ENCODE data around the gene KIF3A.

The KIF3A gene

GRCh38 chr5:132680780-132681475, 56.4 kb downstream of the KIF3A start:
- no peak for TF ChIP-seq OSR1 (CRISPR knock-in tag; IDR thresholded peaks at IDR 0.05)
- TF ChIP-seq PPARA (CRISPR knock-in tag; IDR thresholded peaks at IDR 0.05; ENCODE audit: borderline replicate concordance) = no peak
- no peak for TF ChIP-seq SNAI2 (CRISPR knock-in tag; IDR thresholded peaks at IDR 0.05)
- TF ChIP-seq GLIS3 (CRISPR knock-in tag; IDR thresholded peaks at IDR 0.05) = no peak
- TF ChIP-seq TCF4 (CRISPR knock-in tag; IDR thresholded peaks at IDR 0.05; ENCODE audit: borderline replicate concordance) = no peak
- no peak for TF ChIP-seq POU6F1 (CRISPR knock-in tag; IDR thresholded peaks at IDR 0.05; ENCODE audit: borderline replicate concordance, low read depth)
- TF ChIP-seq TSHZ2 (CRISPR knock-in tag; IDR thresholded peaks at IDR 0.05) = no peak
- TF ChIP-seq PATZ1 (CRISPR knock-in tag; IDR thresholded peaks at IDR 0.05; ENCODE audit: borderline replicate concordance) = no peak
- no peak for TF ChIP-seq RARB (CRISPR knock-in tag; IDR thresholded peaks at IDR 0.05)
- TF ChIP-seq ISL1 (CRISPR knock-in tag; IDR thresholded peaks at IDR 0.05) = no peak
- TF ChIP-seq ZFP30 (CRISPR knock-in tag; IDR thresholded peaks at IDR 0.05) = no peak
- TF ChIP-seq ZNF565 (CRISPR knock-in tag; conservative IDR thresholded peaks at IDR 0.05; ENCODE audit: low read depth) = no peak
- TF ChIP-seq ESRRG (CRISPR knock-in tag; IDR thresholded peaks at IDR 0.05) = no peak
- no peak for TF ChIP-seq TOX (CRISPR knock-in tag; IDR thresholded peaks at IDR 0.05; ENCODE audit: borderline replicate concordance)
- no peak for TF ChIP-seq CSRNP3 (CRISPR knock-in tag; IDR thresholded peaks at IDR 0.05)
- TF ChIP-seq ZFP3 (CRISPR knock-in tag; IDR thresholded peaks at IDR 0.05) = no peak
- TF ChIP-seq CREB5 (CRISPR knock-in tag; IDR thresholded peaks at IDR 0.05; ENCODE audit: low read depth) = no peak
- no peak for TF ChIP-seq ZNF70 (CRISPR knock-in tag; IDR thresholded peaks at IDR 0.05)
- TF ChIP-seq ZNF8 (CRISPR knock-in tag; IDR thresholded peaks at IDR 0.05) = no peak
- ATAC-seq = no peak

- TF ChIP-seq PPARA (CRISPR knock-in tag; IDR thresholded peaks at IDR 0.05; ENCODE audit: borderline replicate concordance) (no peak), ZFP3 (CRISPR knock-in tag; IDR thresholded peaks at IDR 0.05) (no peak), OSR1 (CRISPR knock-in tag; IDR thresholded peaks at IDR 0.05) (no peak), ESRRG (CRISPR knock-in tag; IDR thresholded peaks at IDR 0.05) (no peak), BACH2 (CRISPR knock-in tag; IDR thresholded peaks at IDR 0.05; ENCODE audit: borderline replicate concordance) (no peak), TSHZ2 (CRISPR knock-in tag; IDR thresholded peaks at IDR 0.05) (no peak)
- ATAC-seq = no peak
These were observed 57.5 kb downstream of the KIF3A start for GRCh38 chr5:132679717-132680380.

Measured in SK-N-SH treated with all-trans-retinoic acid at 6 μM for 48 hours (cell line).